ENCODE measurements around the gene CDH4.

- TF ChIP-seq EZH2 (IDR thresholded peaks at IDR 0.05; ENCODE audit: low read depth) (no peak), CTCF (conservative IDR thresholded peaks at IDR 0.05) (no peak)
These were observed 297.8 kb downstream of the CDH4 start for GRCh38 chr20:61549865-61550264.
